CD4-positive, CD25-positive, alpha-beta regulatory T cell (primary cell): Measurements from ENCODE around the gene ZGLP1. TPM values are rescaled to one million over a fixed set of nuclear protein-coding genes. Genes with fewer than 3 reads are reported as not detected.
"Not testable (repeated sequence)": the region's sequence is repeated elsewhere in the genome, so short reads cannot be mapped to it uniquely, and the experiment has no call there.

ENCODE experiments used
- ATAC-seq, 2 donors: fragments of 150-1000 bp; cut with Tn5 transposase; one replicate each; pipeline ENCODE4 v1.10.0; 2021; ENCODE audit warnings: low read depth in 2 of 2, moderate number of reproducible peaks in 2 of 2, moderate library complexity in 1 of 2
- DNase-seq, 3 donors: peaks; one replicate each; pipeline versions ENCODE4 v3.0.0 to v3.0.0-alpha.2; 2012 to 2022; ENCODE audit warnings: mixed read lengths in 1 of 3
- H3K27ac ChIP-seq: one replicate; pipeline ENCODE4 v1.7.0; 2013; ENCODE audit warnings: mild to moderate bottlenecking, low read length; ENCODE audit not compliant: insufficient read depth, poor library complexity, severe bottlenecking
- H3K27me3 ChIP-seq: one replicate; pipeline ENCODE4 v1.7.0; 2013; ENCODE audit warnings: low read length; ENCODE audit not compliant: control insufficient read depth, insufficient read depth
- H3K36me3 ChIP-seq: one replicate; pipeline ENCODE4 v1.7.0; 2013; ENCODE audit warnings: mild to moderate bottlenecking, low read length, moderate library complexity; ENCODE audit not compliant: control insufficient read depth, insufficient read depth
- H3K4me1 ChIP-seq: 2 replicates; pipeline ENCODE4 v1.7.0; 2013; ENCODE audit warnings: mild to moderate bottlenecking, low read length; ENCODE audit not compliant: insufficient read depth, control insufficient read depth, poor library complexity, severe bottlenecking
- H3K4me3 ChIP-seq: one replicate; pipeline ENCODE4 v1.7.0; 2013; ENCODE audit warnings: low read depth, mild to moderate bottlenecking, low read length, moderate library complexity
- H3K9me3 ChIP-seq, 2 experiments: 1 replicate in 1 of 2; 2 replicates in 1 of 2; pipeline ENCODE4 v1.7.0; 2013; ENCODE audit warnings: low read length in 2 of 2, mild to moderate bottlenecking in 1 of 2, moderate library complexity in 1 of 2; ENCODE audit not compliant: control insufficient read depth in 2 of 2
- H3K27ac Mint-ChIP-seq, 3 donors: one replicate each; pipeline ENCODE4 v1.8.0; 2020 to 2022; ENCODE audit warnings: mild to moderate bottlenecking in 3 of 3, mixed read lengths in 3 of 3, moderate library complexity in 2 of 3
- H3K27me3 Mint-ChIP-seq: one replicate; pipeline ENCODE4 v1.8.0; 2022; ENCODE audit warnings: mild to moderate bottlenecking, mixed read lengths
- H3K36me3 Mint-ChIP-seq: one replicate; pipeline ENCODE4 v1.8.0; 2020; ENCODE audit warnings: mixed read lengths
- H3K4me1 Mint-ChIP-seq, 4 donors: one replicate each; pipeline ENCODE4 v1.8.0; 2020 to 2022; ENCODE audit warnings: mixed read lengths in 4 of 4, mild to moderate bottlenecking in 1 of 4
- H3K4me3 Mint-ChIP-seq, 4 donors: one replicate each; pipeline ENCODE4 v1.8.0; 2020 to 2022; ENCODE audit warnings: mild to moderate bottlenecking in 4 of 4, mixed read lengths in 4 of 4, moderate library complexity in 3 of 4
- H3K9me3 Mint-ChIP-seq, 7 donors: one replicate each; pipeline ENCODE4 v1.8.0; 2020 to 2022; ENCODE audit warnings: mixed read lengths in 7 of 7, mild to moderate bottlenecking in 3 of 7, moderate library complexity in 2 of 7
- polyA plus RNA-seq, 4 donors: library from polyadenylated mRNA; unstranded; fragments of 300-500 nt; fragmentation: Illumina TruSeq; gene quantifications; one replicate each; pipeline ENCODE4 v1.2.3, GENCODE V29; 2021
- total RNA-seq: library from RNA; stranded (reverse); gene quantifications from one replicate; pipeline ENCODE4 v1.2.3, GENCODE V29; 2022

Gene ZGLP1
- total and polyA plus RNA-seq, 5 donors from 2014 or later: 0.32 to 2.8 TPM; not detected in 3

DNA sequence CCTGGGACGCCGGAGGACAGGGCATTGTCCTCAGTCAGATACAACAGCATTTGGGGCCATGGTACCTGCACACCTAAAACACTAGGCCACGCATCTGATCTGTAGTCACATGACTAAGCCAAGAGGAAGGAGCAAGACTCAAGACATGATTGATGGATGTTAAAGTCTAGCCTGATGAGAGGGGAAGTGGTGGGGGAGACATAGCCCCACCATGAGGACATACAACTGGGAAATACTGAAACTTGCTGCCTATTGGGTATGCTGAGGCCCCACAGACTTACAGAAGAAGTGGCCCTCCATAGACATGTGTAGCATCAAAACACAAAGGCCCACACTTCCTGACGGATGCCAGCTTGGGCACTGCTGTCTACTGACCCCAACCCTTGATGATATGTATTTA, 24.2 kb downstream of the ZGLP1 start:
- ATAC-seq (no peak), DNase-seq (no peak)
- peaks cover 20% of the 10 kb centered on the region for H3K36me3 Mint-ChIP-seq
- Histone ChIP-seq H3K4me3 (no peak overlapping the region), H3K4me1 (peaks cover 42% of the 10 kb centered on the region), H3K9me3 (no peaks in the 10 kb centered on the region), H3K36me3 (peaks cover 29% of the 10 kb centered on the region), H3K27me3 (peaks cover 8% of the 10 kb centered on the region), H3K27ac (no peak overlapping the region)
- peak overlapping the region in 1 of 3 donors; percentile 26 for H3K27ac Mint-ChIP-seq
- H3K4me1 Mint-ChIP-seq: peaks cover 0 to 48% (median 17%) of the 10 kb centered on the region in 4 donors
- H3K27me3 Mint-ChIP-seq: peaks cover 36% of the 10 kb centered on the region
- no peaks in the 10 kb centered on the region for H3K9me3 Mint-ChIP-seq
- peak overlapping the region in 1 of 4 donors; percentile 25 for H3K4me3 Mint-ChIP-seq

DNA sequence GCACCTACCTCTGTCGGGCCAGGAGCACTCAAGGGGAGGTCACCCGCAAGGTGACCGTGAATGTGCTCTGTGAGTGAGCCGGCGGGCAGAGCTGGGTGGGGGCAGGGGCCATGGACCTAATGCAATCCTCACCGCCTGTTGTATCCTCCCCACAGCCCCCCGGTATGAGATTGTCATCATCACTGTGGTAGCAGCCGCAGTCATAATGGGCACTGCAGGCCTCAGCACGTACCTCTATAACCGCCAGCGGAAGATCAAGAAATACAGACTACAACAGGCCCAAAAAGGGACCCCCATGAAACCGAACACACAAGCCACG, 24.7 kb downstream of the ZGLP1 start:
- Mint-ChIP-seq H3K9me3 (no peaks in the 10 kb centered on the region), H3K27me3 (peaks cover 32% of the 10 kb centered on the region), H3K36me3 (peaks cover 22% of the 10 kb centered on the region), H3K4me3 (no peak overlapping the region), H3K27ac (peak overlapping the region in 1 of 3 donors; percentile 26), H3K4me1 (peaks cover 1 to 45% (median 16%) of the 10 kb centered on the region in 4 donors)
- Histone ChIP-seq H3K27me3 (peaks cover 8% of the 10 kb centered on the region), H3K27ac (no peak overlapping the region), H3K36me3 (peaks cover 29% of the 10 kb centered on the region), H3K9me3 (no peaks in the 10 kb centered on the region), H3K4me3 (no peak overlapping the region), H3K4me1 (peaks cover 37% of the 10 kb centered on the region)
- DNase-seq (no peak), ATAC-seq (no peak)

DNA sequence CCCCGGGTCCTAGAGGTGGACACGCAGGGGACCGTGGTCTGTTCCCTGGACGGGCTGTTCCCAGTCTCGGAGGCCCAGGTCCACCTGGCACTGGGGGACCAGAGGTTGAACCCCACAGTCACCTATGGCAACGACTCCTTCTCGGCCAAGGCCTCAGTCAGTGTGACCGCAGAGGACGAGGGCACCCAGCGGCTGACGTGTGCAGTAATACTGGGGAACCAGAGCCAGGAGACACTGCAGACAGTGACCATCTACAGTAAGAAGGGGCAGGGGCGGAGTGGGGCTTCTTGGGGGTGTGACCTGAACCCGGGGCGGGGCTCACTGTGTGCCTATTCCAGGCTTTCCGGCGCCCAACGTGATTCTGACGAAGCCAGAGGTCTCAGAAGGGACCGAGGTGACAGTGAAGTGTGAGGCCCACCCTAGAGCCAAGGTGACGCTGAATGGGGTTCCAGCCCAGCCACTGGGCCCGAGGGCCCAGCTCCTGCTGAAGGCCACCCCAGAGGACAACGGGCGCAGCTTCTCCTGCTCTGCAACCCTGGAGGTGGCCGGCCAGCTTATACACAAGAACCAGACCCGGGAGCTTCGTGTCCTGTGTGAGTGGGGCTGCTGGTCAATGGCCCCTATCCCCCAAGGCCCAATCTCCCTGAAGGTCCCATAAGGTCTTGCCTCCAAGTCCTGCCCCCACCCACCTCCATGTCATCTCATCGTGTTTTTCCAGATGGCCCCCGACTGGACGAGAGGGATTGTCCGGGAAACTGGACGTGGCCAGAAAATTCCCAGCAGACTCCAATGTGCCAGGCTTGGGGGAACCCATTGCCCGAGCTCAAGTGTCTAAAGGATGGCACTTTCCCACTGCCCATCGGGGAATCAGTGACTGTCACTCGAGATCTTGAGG, 25.3 kb downstream of the ZGLP1 start:
- ATAC-seq: no peak
- peaks cover 32% of the 10 kb centered on the region for H3K36me3 ChIP-seq
- no peak for DNase-seq

DNA sequence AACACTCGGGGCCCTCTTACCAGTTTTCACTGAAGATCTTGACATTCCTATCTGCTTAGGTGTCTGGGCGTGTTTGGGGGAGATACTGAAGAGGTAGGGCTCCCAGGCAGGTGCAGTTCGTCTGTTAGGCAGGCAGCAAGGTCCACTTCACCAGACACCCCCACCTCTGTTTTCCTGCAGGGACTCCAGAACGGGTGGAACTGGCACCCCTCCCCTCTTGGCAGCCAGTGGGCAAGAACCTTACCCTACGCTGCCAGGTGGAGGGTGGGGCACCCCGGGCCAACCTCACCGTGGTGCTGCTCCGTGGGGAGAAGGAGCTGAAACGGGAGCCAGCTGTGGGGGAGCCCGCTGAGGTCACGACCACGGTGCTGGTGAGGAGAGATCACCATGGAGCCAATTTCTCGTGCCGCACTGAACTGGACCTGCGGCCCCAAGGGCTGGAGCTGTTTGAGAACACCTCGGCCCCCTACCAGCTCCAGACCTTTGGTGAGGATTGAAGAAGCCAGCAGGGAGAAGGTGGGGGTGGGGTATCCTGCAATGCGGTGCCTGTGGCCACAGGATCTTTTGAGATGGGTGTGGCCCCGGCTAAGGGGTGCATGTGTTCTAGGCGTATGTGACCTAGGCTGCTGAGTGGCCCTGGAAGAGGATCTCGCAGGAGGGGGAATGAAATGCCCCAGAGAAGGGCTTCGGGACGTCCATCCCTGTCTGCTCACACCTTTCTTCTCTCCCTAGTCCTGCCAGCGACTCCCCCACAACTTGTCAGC, 26.1 kb downstream of the ZGLP1 start:
- H3K4me3 ChIP-seq: no peak overlapping the region
- H3K9me3 ChIP-seq: no peaks in the 10 kb centered on the region
- no peak overlapping the region for H3K27ac ChIP-seq
- ATAC-seq: no peak
- Mint-ChIP-seq H3K9me3 (no peaks in the 10 kb centered on the region), H3K27ac (no peak overlapping the region), H3K4me1 (peaks cover 6 to 38% (median 17%) of the 10 kb centered on the region in 4 donors), H3K27me3 (peaks cover 25% of the 10 kb centered on the region), H3K36me3 (peaks cover 29% of the 10 kb centered on the region), H3K4me3 (no peak overlapping the region)
- no peak for DNase-seq
- H3K27me3 ChIP-seq: peaks cover 8% of the 10 kb centered on the region
- peaks cover 23% of the 10 kb centered on the region for H3K4me1 ChIP-seq
- H3K36me3 ChIP-seq: peaks cover 36% of the 10 kb centered on the region

More for the DNA sequence above, 25.3 kb downstream of the ZGLP1 start:
- Mint-ChIP-seq H3K36me3 (peaks cover 24% of the 10 kb centered on the region), H3K27ac (no peak overlapping the region), H3K9me3 (no peaks in the 10 kb centered on the region), H3K27me3 (peaks cover 33% of the 10 kb centered on the region), H3K4me1 (peaks cover 6 to 46% (median 17%) of the 10 kb centered on the region in 4 donors), H3K4me3 (no peak overlapping the region)
- Histone ChIP-seq H3K27ac (no peak overlapping the region), H3K4me3 (no peak overlapping the region), H3K4me1 (peaks cover 31% of the 10 kb centered on the region), H3K9me3 (no peaks in the 10 kb centered on the region), H3K27me3 (peaks cover 8% of the 10 kb centered on the region)

DNA sequence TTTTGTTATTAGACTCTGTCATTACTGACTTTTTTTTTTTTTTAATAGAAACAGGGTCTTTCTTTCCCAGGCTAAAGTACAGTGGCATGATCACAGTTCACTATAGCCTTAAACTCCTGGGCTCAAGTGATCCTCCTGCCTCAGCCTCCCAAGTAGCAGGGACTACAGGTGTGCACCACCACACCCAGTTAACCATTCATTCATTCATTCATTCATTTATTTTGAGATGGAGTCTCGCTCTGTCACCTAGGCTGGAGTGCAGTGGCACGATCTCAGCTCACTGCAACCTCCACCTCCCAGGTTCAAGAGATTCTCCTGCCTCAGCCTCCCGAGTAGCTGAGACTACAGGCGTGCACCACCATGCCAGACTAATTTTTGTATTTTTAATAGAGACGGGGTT, 27.6 kb downstream of the ZGLP1 start:
- not testable (repeated sequence) for H3K4me1 ChIP-seq, H3K4me3 Mint-ChIP-seq, H3K4me3 ChIP-seq, H3K27me3 ChIP-seq, H3K9me3 ChIP-seq, H3K27ac ChIP-seq, DNase-seq, ATAC-seq, H3K9me3 Mint-ChIP-seq, H3K27ac Mint-ChIP-seq
- peaks cover 39% of the 10 kb centered on the region for H3K36me3 ChIP-seq
- H3K27me3 Mint-ChIP-seq: peaks cover 11% of the 10 kb centered on the region
- H3K4me1 Mint-ChIP-seq: peaks cover 6 to 26% (median 13%) of the 10 kb centered on the region in 4 donors
- H3K36me3 Mint-ChIP-seq: peaks cover 29% of the 10 kb centered on the region

DNA sequence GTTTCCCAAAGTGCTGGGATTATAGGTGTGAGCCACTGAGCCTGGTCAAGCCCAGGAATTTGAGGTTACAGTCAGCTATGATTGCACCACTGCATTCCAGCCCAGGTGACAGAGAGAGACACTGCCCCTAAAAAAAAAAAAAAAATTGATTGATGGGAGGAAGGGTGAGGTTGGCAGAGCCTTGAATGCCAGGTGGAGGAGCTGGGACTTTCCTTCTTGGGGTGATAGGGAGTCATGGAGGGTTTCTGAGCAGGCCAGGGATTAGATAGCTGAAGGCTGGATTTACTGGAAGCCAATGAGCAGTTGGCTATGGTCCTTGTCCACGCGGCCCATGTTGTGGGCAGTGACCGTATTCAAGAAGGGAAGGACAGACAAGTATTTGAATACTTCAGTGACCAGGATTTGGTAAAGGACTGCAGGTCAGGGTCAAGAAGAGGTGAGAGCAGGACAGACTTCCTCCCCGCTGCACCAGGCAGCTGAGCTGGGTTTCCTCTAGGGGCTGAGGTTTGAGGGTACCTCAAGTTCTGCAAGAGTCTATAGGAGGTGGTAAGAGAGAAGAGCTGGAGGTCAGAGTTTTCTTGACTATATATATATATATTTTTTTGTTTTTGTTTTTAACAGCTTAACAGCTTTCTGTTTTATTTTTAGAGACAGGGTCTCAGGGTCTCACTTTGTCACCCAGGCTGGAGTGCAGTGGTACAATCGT, 29.7 kb downstream of the ZGLP1 start:
- Histone ChIP-seq H3K27me3 (no peaks in the 10 kb centered on the region), H3K4me3 (no peak overlapping the region), H3K4me1 (no peaks in the 10 kb centered on the region), H3K36me3 (peaks cover 38% of the 10 kb centered on the region), H3K9me3 (no peaks in the 10 kb centered on the region), H3K27ac (no peak overlapping the region)
- H3K4me3 Mint-ChIP-seq: peak overlapping the region in 1 of 4 donors; percentile 57
- H3K27me3 Mint-ChIP-seq: peaks cover 4% of the 10 kb centered on the region
- peak overlapping the region in 2 of 3 donors; percentile 4 to 89 for H3K27ac Mint-ChIP-seq
- H3K36me3 Mint-ChIP-seq: peaks cover 16% of the 10 kb centered on the region
- no peaks in the 10 kb centered on the region for H3K9me3 Mint-ChIP-seq
- ATAC-seq: no peak
- DNase-seq: no peak
- H3K4me1 Mint-ChIP-seq: peaks cover 6 to 14% (median 8%) of the 10 kb centered on the region in 4 donors

DNA sequence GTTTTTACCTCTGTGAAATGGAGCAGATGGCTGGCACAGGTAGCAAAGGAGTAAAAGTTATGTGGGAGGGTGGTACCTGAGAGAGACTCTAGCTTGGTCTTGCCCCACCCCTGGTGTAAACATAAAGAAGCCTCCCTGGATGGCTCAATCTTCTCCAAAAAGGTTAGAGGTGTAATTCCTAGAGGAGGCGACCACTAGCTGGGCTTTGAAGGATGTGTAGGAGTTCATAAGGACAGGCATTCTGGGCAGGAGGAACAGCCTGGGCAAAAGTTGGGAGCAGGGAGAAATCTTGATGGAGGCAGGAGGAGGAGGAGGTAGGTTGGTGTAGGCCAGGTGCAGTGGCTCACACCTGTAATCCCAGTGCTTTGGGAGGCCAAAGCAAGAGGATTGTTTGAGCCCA, 30.7 kb downstream of the ZGLP1 start:
- no peak overlapping the region for H3K4me3 Mint-ChIP-seq
- peaks cover 28% of the 10 kb centered on the region for H3K36me3 ChIP-seq
- H3K27ac ChIP-seq: no peak overlapping the region
- ATAC-seq (no peak), DNase-seq (no peak)
- H3K27ac Mint-ChIP-seq: peak overlapping the region in 1 of 3 donors; percentile 80
- H3K36me3 Mint-ChIP-seq: peaks cover 17% of the 10 kb centered on the region
- H3K4me1 Mint-ChIP-seq: peaks cover 9 to 21% (median 14%) of the 10 kb centered on the region in 4 donors
- H3K4me1 ChIP-seq: no peaks in the 10 kb centered on the region
- no peaks in the 10 kb centered on the region for H3K9me3 Mint-ChIP-seq
- H3K4me3 ChIP-seq: no peak overlapping the region
- no peaks in the 10 kb centered on the region for H3K27me3 ChIP-seq
- H3K9me3 ChIP-seq: no peaks in the 10 kb centered on the region
- H3K27me3 Mint-ChIP-seq: peaks cover 4% of the 10 kb centered on the region
